ENCODE measurements around the gene WIPF1. TPM values are rescaled to one million over a fixed set of nuclear protein-coding genes. Genes with fewer than 3 reads are reported as not detected.
A peak's percentile ranks its signal among the peaks of the same experiment; 100 is the strongest.

Gene WIPF1
- total and polyA plus RNA-seq, 4 experiments from 2014 or later: 79.2 to 484 (median 326) TPM

- H3K4me3 ChIP-seq (ENCODE audit: low read length in 2 of 2): peak overlapping the region in 1 of 2 donors; percentile 15
- no peaks in the 10 kb centered on the region for H3K36me3 ChIP-seq (ENCODE audit: insufficient read depth, low read length)
- intact Hi-C loops (cut with micrococcal nuclease): loop anchor here (2.0 kb wide), 1 partner anchor 27 kb away; no protein-coding TSS in a partner anchor
- Mint-ChIP-seq H3K9me3 (peaks cover 0 to 2% (median 0%) of the 10 kb centered on the region in 8 donors), H3K4me3 (peak overlapping the region in 5 of 8 donors; percentile 46 to 94 (median 91)), H3K4me1 (peaks cover 39 to 79% (median 48%) of the 10 kb centered on the region in 4 donors), H3K27me3 (no peaks in the 10 kb centered on the region), H3K27ac (peak overlapping the region; percentile 89 to 98 (median 94)), H3K36me3 (peaks cover 11 to 32% of the 10 kb centered on the region in 2 donors)
- CTCF ChIA-PET (ENCODE audit: partially characterized antibody): interaction anchor here (0.9 to 5.0 kb wide), 7 partner anchors 19 to 57 kb away, joined by 3 to 48 read pairs (median 8); no protein-coding TSS in a partner anchor
- H3K27me3 ChIP-seq (ENCODE audit: insufficient read depth, low read length): no peaks in the 10 kb centered on the region
- H3K9me3 ChIP-seq (ENCODE audit: control insufficient read depth in 1 of 2, low read length in 2 of 2): no peaks in the 10 kb centered on the region
- H3K27ac ChIP-seq (ENCODE audit: low read depth, low read length): peak overlapping the region; percentile 76
- peaks cover 43% of the 10 kb centered on the region for H3K4me1 ChIP-seq (ENCODE audit: insufficient read depth, low read length)
- DNase-seq: no peak
- POLR2A ChIA-PET (ENCODE audit: partially characterized antibody): interaction anchor here (0.8 to 4.8 kb wide), 6 partner anchors 12 to 146 kb away, joined by 3 to 139 read pairs (median 4); partner anchors contain the start of gene WIPF1
Measured at GRCh38 chr2:174635776-174636404, 38.3 kb upstream of the WIPF1 start.

- DNase-seq: no peak
Measured at GRCh38 chr2:174635015-174635593, 37.5 kb upstream of the WIPF1 start.

GRCh38 chr2:174634130-174635014 is 36.8 kb upstream of the WIPF1 start:
- no peaks in the 10 kb centered on the region for H3K27me3 Mint-ChIP-seq
- POLR2A ChIA-PET (ENCODE audit: partially characterized antibody): interaction anchor here (0.6 to 4.8 kb wide), 22 partner anchors 9 to 239 kb away, joined by 3 to 139 read pairs (median 4); partner anchors contain the start of genes SCRN3 and WIPF1
- H3K36me3 Mint-ChIP-seq: peaks cover 23 to 46% of the 10 kb centered on the region in 2 donors
- CTCF ChIA-PET (ENCODE audit: partially characterized antibody): interaction anchor here (0.8 to 5.0 kb wide), 19 partner anchors 17 to 174 kb away, joined by 3 to 48 read pairs (median 4); partner anchors contain the start of gene WIPF1
- Histone ChIP-seq H3K27me3 (ENCODE audit: insufficient read depth, low read length) (no peaks in the 10 kb centered on the region), H3K9me3 (ENCODE audit: control insufficient read depth in 1 of 2, low read length in 2 of 2) (no peaks in the 10 kb centered on the region), H3K36me3 (ENCODE audit: insufficient read depth, low read length) (peaks cover 11% of the 10 kb centered on the region), H3K4me3 (ENCODE audit: low read length in 2 of 2) (peak overlapping the region; percentile 54 to 72), H3K4me1 (ENCODE audit: insufficient read depth, low read length) (peaks cover 58% of the 10 kb centered on the region), H3K27ac (ENCODE audit: low read depth, low read length) (peak overlapping the region; percentile 76)
- H3K9me3 Mint-ChIP-seq: peaks cover 0 to 2% (median 0%) of the 10 kb centered on the region in 8 donors
- intact Hi-C loops (cut with micrococcal nuclease): loop anchor here (1.0 to 5.0 kb wide), 5 partner anchors 9 to 56 kb away; partner anchors contain the start of gene WIPF1
- peak overlapping the region; percentile 91 to 94 (median 92) for H3K4me3 Mint-ChIP-seq
- H3K27ac Mint-ChIP-seq: peak overlapping the region; percentile 89 to 98 (median 94)
- H3K4me1 Mint-ChIP-seq: peaks cover 46 to 84% (median 56%) of the 10 kb centered on the region in 4 donors
- peak; percentile 48 to 66 (median 53) for DNase-seq

More at GRCh38 chr2:174635015-174635593, 37.5 kb upstream of the WIPF1 start:
- intact Hi-C loops (cut with micrococcal nuclease): loop anchor here (2.0 kb wide), 1 partner anchor 26 kb away; no protein-coding TSS in a partner anchor
- ChIA-PET POLR2A (ENCODE audit: partially characterized antibody) (interaction anchor here (0.7 to 4.8 kb wide), 15 partner anchors 9 to 146 kb away, joined by 3 to 139 read pairs (median 5); partner anchors contain the start of gene WIPF1), CTCF (ENCODE audit: partially characterized antibody) (interaction anchor here (0.8 to 5.0 kb wide), 15 partner anchors 18 to 175 kb away, joined by 3 to 48 read pairs (median 4); partner anchors contain the start of gene WIPF1)
- no peaks in the 10 kb centered on the region for H3K27me3 Mint-ChIP-seq
- peaks cover 0 to 2% (median 0%) of the 10 kb centered on the region in 8 donors for H3K9me3 Mint-ChIP-seq
- H3K4me1 ChIP-seq (ENCODE audit: insufficient read depth, low read length): peaks cover 51% of the 10 kb centered on the region
- H3K27ac ChIP-seq (ENCODE audit: low read depth, low read length): peak overlapping the region; percentile 76
- H3K27me3 ChIP-seq (ENCODE audit: insufficient read depth, low read length): no peaks in the 10 kb centered on the region
- H3K36me3 ChIP-seq (ENCODE audit: insufficient read depth, low read length): peaks cover 4% of the 10 kb centered on the region
- peaks cover 45 to 84% (median 54%) of the 10 kb centered on the region in 4 donors for H3K4me1 Mint-ChIP-seq
- peak overlapping the region; percentile 54 to 72 for H3K4me3 ChIP-seq (ENCODE audit: low read length in 2 of 2)
- peak overlapping the region; percentile 89 to 98 (median 94) for H3K27ac Mint-ChIP-seq
- no peaks in the 10 kb centered on the region for H3K9me3 ChIP-seq (ENCODE audit: control insufficient read depth in 1 of 2, low read length in 2 of 2)
- H3K36me3 Mint-ChIP-seq: peaks cover 18 to 39% of the 10 kb centered on the region in 2 donors
- peak overlapping the region; percentile 91 to 94 (median 92) for H3K4me3 Mint-ChIP-seq

GRCh38 chr2:174633623-174633930 is 36.0 kb upstream of the WIPF1 start:
- CTCF ChIA-PET (ENCODE audit: partially characterized antibody): interaction anchor here (1.0 to 5.0 kb wide), 12 partner anchors 17 to 79 kb away, joined by 3 to 48 read pairs (median 7); partner anchors contain the start of gene WIPF1
- Mint-ChIP-seq H3K4me3 (peak overlapping the region; percentile 91 to 94 (median 92)), H3K27ac (peak overlapping the region; percentile 89 to 98 (median 94)), H3K36me3 (peaks cover 28 to 49% of the 10 kb centered on the region in 2 donors), H3K27me3 (no peaks in the 10 kb centered on the region), H3K9me3 (peaks cover 0 to 2% (median 0%) of the 10 kb centered on the region in 8 donors), H3K4me1 (peaks cover 47 to 86% (median 55%) of the 10 kb centered on the region in 4 donors)
- Histone ChIP-seq H3K4me1 (ENCODE audit: insufficient read depth, low read length) (peaks cover 66% of the 10 kb centered on the region), H3K4me3 (ENCODE audit: low read length in 2 of 2) (peak overlapping the region; percentile 54 to 72), H3K36me3 (ENCODE audit: insufficient read depth, low read length) (peaks cover 13% of the 10 kb centered on the region), H3K27me3 (ENCODE audit: insufficient read depth, low read length) (no peaks in the 10 kb centered on the region), H3K27ac (ENCODE audit: low read depth, low read length) (peak overlapping the region; percentile 76), H3K9me3 (ENCODE audit: control insufficient read depth in 1 of 2, low read length in 2 of 2) (no peaks in the 10 kb centered on the region)
- DNase-seq: no peak
- POLR2A ChIA-PET (ENCODE audit: partially characterized antibody): interaction anchor here (0.8 to 4.8 kb wide), 17 partner anchors 9 to 238 kb away, joined by 3 to 139 read pairs (median 6); partner anchors contain the start of genes SCRN3 and WIPF1
- intact Hi-C loops (cut with micrococcal nuclease): loop anchor here (5.0 kb wide), 1 partner anchor 36 kb away; the partner anchor contains the start of gene WIPF1

GRCh38 chr2:174632841-174633622 is 35.4 kb upstream of the WIPF1 start:
- H3K4me1 Mint-ChIP-seq: peaks cover 51 to 88% (median 59%) of the 10 kb centered on the region in 4 donors
- H3K27ac Mint-ChIP-seq: peak overlapping the region; percentile 89 to 98 (median 94)
- ChIA-PET CTCF (ENCODE audit: partially characterized antibody) (interaction anchor here (0.7 to 5.0 kb wide), 19 partner anchors 9 to 112 kb away, joined by 3 to 48 read pairs (median 4); partner anchors contain the start of gene WIPF1), POLR2A (ENCODE audit: partially characterized antibody) (interaction anchor here (0.7 to 4.8 kb wide), 17 partner anchors 8 to 238 kb away, joined by 3 to 139 read pairs (median 6); partner anchors contain the start of genes SCRN3 and WIPF1)
- intact Hi-C loops (cut with micrococcal nuclease): loop anchor here (5.0 kb wide), 1 partner anchor 36 kb away; the partner anchor contains the start of gene WIPF1
- H3K27me3 Mint-ChIP-seq: no peaks in the 10 kb centered on the region
- peaks cover 13% of the 10 kb centered on the region for H3K36me3 ChIP-seq (ENCODE audit: insufficient read depth, low read length)
- peak overlapping the region; percentile 76 for H3K27ac ChIP-seq (ENCODE audit: low read depth, low read length)
- peaks cover 71% of the 10 kb centered on the region for H3K4me1 ChIP-seq (ENCODE audit: insufficient read depth, low read length)
- peak overlapping the region; percentile 91 to 94 (median 92) for H3K4me3 Mint-ChIP-seq
- peak overlapping the region; percentile 54 to 72 for H3K4me3 ChIP-seq (ENCODE audit: low read length in 2 of 2)
- peaks cover 33 to 55% of the 10 kb centered on the region in 2 donors for H3K36me3 Mint-ChIP-seq
- H3K9me3 ChIP-seq (ENCODE audit: control insufficient read depth in 1 of 2, low read length in 2 of 2): no peaks in the 10 kb centered on the region
- no peaks in the 10 kb centered on the region for H3K9me3 Mint-ChIP-seq
- DNase-seq: peak in 2 of 5 donors; percentile 31 to 32
- no peaks in the 10 kb centered on the region for H3K27me3 ChIP-seq (ENCODE audit: insufficient read depth, low read length)

Data from CD4-positive, alpha-beta memory T cell (primary cell).